Tongue (tissue), 2 donors: ENCODE measurements around the gene NUP93. TPM values are rescaled to one million over a fixed set of nuclear protein-coding genes. Genes with fewer than 3 reads are reported as not detected.
A peak's percentile ranks its signal among the peaks of the same experiment; 100 is the strongest.

Experiments
- DNase-seq: peaks from one replicate; pipeline ENCODE4 v3.0.0-alpha.2; 2015
- total RNA-seq: library from RNA; depleted of rRNA; stranded (reverse); fragments of >200 nt; gene quantifications from one replicate; pipeline ENCODE4 v1.2.3, GENCODE V29; 2014

NUP93 gene
- total RNA-seq, 1 donor from 2014 or later: 52.8 TPM

GRCh38 chr16:56743840-56744239 lies 13.9 kb downstream of the NUP93 start:
- peak; percentile 13 for DNase-seq

GRCh38 chr16:56744996-56745640 lies 15.2 kb downstream of the NUP93 start:
- peak; percentile 19 for DNase-seq

GRCh38 chr16:56747486-56748045 lies 17.6 kb downstream of the NUP93 start:
- no peak for DNase-seq

- DNase-seq: no peak
Measured at GRCh38 chr16:56748191-56748590, 18.3 kb downstream of the NUP93 start.

GRCh38 chr16:56748826-56749225 lies 18.9 kb downstream of the NUP93 start:
- no peak for DNase-seq

GRCh38 chr16:56749672-56750491 lies 20.0 kb downstream of the NUP93 start:
- no peak for DNase-seq

- DNase-seq: no peak
Measured at GRCh38 chr16:56753410-56753809, 23.5 kb downstream of the NUP93 start.

GRCh38 chr16:56755038-56755437 lies 25.1 kb downstream of the NUP93 start:
- DNase-seq: no peak

- no peak for DNase-seq
Measured at GRCh38 chr16:56758432-56758831, 28.5 kb downstream of the NUP93 start.

- DNase-seq: no peak
Measured at GRCh38 chr16:56758930-56759329, 29.0 kb downstream of the NUP93 start.

- DNase-seq: no peak
Measured at GRCh38 chr16:56763291-56763916, 33.5 kb downstream of the NUP93 start.

- DNase-seq: no peak
Measured at GRCh38 chr16:56764835-56765234, 34.9 kb downstream of the NUP93 start.

- DNase-seq: no peak
Measured at GRCh38 chr16:56765949-56766348, 36.0 kb downstream of the NUP93 start.

- peak; percentile 48 for DNase-seq
Measured at GRCh38 chr16:56767024-56767423, 37.1 kb downstream of the NUP93 start.

GRCh38 chr16:56769677-56770076 lies 39.7 kb downstream of the NUP93 start:
- DNase-seq: no peak

GRCh38 chr16:56771558-56772279 lies 41.8 kb downstream of the NUP93 start:
- peak; percentile 56 for DNase-seq

GRCh38 chr16:56773532-56773931 lies 43.6 kb downstream of the NUP93 start:
- peak; percentile 38 for DNase-seq

GRCh38 chr16:56774016-56774680 lies 44.2 kb downstream of the NUP93 start:
- no peak for DNase-seq

- DNase-seq: no peak
Measured at GRCh38 chr16:56775162-56775561, 45.2 kb downstream of the NUP93 start.

- peak; percentile 75 for DNase-seq
Measured at GRCh38 chr16:56776562-56776961, 46.6 kb downstream of the NUP93 start.

GRCh38 chr16:56777001-56777400 lies 47.1 kb downstream of the NUP93 start:
- DNase-seq: no peak

- DNase-seq: no peak
Measured at GRCh38 chr16:56777482-56777881, 47.6 kb downstream of the NUP93 start.
